HTERT RPE-1 (cell line): ENCODE data around the gene PI3.

Experiments used
- in situ Hi-C: fragments of 300-500 bp; cut with MboI; formaldehyde crosslinking; loops from 4 replicates; pipeline ENCODE4 v1.14.3; 2020; ENCODE audit warnings: low sequenced_read_pairs

Gene PI3

DNA sequence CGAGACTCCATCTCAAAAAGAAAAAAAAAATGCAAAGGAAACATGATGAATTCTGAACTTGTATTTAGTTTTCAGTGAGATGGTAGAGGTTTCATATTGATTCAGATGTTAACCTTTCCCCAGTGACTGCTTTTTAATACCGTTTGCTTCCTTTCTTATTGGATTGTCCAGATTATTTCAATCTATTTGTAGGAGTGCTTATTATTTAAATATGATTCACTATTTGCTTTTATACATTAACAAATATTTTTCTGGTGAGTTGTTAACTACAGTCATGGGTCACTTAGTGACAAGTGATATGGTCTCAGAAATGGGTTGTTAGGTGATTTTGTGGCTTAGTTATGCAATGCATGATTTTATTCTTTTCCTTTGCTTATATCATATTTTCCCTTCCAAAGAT, 8.4 kb downstream of the PI3 start:
- in situ Hi-C loops = no loop called here

DNA sequence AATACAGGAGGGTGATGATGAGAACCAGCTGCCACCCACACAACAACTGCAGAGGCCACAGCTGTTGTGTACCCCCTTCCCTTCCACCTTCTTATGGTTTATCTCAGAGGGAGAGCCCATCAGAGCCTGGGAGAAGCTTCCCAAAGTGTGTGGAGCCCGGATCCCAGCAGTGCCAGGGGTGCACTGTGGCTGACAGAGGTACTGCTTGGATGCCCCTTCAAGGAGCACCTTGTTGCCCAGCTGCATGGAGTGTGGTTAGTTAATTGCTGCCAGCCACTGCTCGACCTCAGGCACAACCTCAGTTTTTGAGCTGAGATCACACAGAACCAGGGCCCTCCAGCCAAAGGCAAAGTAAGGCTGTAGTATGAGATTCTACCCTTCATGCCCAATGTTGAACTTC, 13.0 kb downstream of the PI3 start:
- in situ Hi-C loops = no loop called here

DNA sequence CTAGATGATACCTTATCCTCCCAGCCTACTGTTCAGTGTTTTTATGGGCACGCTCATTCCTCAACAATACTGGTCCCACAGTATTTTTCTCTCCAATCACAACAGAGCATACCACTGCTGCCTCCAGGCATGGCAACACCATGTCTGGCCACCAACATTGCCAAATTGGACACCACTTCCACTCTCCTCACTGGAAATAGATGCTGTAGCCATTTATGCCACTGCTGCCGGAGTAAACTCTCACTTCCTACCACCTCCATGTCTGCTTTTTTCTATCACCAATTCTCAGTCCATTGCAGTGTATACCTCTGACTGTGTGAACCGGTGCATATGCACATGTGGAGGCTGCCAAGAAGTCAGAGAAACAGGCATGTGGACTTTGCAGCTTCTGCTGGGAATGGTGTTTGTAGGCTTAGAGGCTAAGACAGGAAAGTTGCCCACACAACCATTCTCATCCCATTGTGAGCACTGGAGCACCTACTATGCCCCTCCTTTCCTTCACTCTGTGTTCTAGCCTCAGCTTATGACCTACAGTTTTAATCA, 14.4 kb downstream of the PI3 start:
- in situ Hi-C loops = no loop called here

DNA sequence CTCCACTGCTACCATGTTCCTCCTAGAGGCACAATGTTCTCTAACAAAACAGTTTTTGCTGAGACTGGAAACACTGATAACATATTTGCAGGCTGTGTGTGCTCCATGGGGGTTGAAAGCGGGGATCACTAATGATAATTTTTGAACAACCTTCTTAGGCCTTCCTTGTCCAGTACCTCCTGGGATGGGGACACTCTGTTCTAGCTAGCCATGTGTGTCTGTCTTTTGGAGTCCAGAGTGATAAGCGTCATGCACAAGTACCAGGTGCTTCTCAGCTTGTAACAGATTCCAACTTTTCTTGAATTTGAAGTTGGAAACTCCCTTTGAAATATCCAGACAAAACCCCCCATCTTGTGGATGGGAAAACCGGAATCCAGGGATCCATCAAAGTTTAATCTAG, 15.2 kb downstream of the PI3 start:
- in situ Hi-C loops = no loop called here

DNA sequence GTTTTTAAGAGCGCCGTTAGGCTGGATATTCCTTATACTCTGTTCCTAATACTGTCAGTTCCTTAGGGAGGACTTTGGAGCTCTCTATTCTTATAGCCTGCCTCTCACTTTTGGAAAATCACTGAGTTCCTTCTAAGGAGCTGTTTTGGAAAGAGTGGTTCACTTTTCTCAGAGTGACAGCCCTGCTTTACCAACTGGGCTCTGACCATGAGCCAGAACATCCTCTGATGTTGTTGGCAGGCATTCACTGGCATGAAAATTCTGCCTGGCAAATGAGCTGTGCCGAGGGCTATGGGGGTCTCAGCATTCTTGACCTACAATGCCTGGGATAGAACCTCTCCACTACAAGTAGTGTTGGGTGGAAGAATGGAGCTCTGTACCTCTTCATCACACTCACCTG, 17.2 kb downstream of the PI3 start:
- in situ Hi-C loops = no loop called here

DNA sequence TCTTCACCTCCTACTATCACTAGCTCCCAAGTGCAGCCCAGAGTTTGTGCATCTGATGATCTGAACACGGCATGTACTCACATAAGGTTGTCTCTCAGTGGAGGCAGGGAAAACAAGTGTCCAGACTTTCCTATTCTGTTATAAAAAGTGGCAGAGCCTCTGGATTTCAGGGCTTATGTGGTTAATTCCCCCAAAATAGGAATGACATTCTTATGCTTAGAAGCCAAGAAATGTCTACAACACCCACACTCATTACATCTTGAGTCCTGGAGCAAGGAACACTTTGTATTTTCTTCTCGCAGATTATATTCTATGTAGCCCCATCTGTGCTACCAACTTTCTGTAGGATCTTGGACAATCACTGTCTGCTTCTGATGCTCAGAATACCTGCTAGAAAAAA, 18.6 kb downstream of the PI3 start:
- in situ Hi-C loops = no loop called here

DNA sequence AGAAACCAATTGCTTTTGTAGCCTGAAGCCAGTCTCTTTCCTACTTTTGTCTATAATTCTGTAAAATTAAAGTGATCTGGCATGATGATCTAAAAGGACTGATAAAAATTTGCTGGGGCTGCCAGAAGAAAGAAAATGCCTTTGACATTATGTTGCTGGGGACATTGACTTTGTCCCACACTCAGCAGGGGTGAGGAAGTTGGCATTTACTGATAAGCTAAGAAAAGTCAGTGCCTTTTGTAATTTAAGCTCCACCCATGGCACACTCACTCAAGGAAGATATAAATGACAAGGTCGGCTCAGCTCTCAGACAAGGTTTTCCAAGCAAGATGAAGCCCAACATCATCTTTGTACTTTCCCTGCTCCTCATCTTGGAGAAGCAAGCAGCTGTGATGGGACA, 32.0 kb downstream of the PI3 start, which contains the start of gene SEMG1:
TSS of gene SEMG1 (plus strand) at position 309 of the 400 bp plus-strand sequence. CDS start at position 330, 21 bp downstream.
- in situ Hi-C loops = no loop called here

DNA sequence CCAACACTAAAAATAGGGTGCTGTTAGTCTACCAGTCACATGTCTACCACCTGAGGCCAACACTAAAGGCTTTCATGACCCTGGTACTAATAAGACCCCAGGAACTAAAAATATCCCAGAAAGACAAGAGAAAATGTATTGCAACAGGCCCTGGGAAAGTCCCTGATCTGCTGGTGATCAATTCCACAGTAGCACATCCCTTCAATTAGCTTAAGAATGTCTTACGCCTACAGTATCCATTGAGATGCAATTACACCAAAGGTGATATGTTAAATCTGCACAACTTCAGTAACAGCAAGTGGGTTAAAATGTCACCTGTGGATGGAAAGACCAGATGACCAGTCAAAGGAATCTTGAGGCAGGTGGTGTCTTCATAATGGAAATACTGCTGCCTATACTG, 35.2 kb downstream of the PI3 start:
- in situ Hi-C loops = no loop called here

DNA sequence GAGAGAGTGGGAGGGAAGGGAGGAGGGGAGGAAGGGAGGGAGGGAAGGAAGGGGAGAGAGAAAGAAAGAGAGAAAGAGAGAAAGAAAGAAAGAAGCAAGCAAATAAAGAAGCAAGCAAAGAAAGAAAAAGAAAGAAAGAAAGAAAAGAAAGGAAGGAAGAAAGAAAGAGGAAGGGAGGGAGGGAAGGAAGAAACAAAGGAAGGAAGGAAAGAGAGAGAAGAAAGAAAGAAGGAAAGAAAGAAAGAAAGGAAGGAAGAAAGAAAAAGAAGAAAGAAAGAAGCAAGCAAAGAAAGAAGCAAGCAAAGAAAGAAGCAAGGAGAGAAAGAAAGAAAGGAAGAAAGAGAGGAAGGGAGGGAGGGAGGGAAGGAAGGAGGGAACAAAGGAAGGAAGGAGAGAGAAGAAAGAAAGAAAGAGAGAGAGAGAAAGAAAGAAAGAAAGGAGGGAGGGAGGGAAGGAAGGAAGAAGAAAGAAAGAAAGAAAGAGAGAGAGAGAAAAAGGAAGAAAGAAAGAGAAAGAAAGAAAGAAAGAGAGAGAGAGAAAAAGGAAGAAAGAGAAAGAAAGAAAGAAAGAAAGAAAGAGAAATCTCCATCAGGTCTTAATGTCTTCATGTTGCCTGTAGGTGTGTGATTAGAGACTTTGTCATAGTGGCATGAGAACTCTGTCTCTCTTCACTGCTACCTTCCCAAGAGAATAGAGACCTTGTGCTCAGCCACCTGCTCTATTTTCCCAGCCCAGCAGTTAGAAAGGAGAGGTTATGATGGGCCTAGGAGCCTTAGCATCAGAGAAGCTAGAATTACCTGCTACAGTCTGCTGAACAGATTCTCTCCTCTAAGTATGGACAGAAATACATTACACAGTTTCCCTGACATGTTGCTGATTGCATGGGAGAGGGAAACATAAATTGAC, 37.1 kb downstream of the PI3 start:
- in situ Hi-C loops = no loop called here

DNA sequence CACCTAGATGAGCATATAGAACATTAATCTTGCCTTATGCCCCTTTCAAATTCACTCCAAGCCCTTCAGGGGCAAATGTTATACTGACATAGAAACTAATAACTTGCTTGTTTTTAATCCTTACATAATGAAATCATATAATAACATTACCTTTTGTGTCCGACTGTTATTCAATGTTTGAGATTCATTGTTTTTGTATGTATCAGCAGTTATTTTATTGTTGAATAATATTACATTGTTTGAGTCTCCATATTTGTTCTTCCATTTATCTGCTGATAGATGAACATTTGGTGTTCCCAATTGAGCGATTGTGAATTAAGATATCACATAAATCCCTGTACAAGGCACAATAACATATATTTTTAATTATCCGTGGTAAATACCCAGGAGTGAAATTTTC, 38.1 kb downstream of the PI3 start:
- in situ Hi-C loops = no loop called here

DNA sequence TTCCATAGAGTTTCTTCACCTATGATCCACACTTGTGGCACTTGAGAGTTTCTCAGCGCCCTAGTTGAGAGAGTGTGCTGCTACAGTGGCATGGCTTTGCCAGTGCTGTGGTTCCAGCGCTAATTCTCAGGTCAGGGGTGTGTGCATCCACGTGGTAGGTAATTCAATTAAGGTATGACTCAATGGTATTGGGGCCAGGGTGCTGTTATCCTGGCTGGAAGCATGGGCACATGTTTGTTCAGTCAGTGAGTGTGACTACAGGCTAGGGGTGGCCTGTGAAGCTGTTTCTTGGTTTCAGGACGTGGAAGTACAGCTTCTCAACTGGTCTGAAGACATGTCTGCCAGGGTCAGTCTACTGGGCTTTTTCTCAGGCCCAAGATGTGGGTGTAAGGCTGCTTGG, 43.4 kb downstream of the PI3 start:
- in situ Hi-C loops = no loop called here

DNA sequence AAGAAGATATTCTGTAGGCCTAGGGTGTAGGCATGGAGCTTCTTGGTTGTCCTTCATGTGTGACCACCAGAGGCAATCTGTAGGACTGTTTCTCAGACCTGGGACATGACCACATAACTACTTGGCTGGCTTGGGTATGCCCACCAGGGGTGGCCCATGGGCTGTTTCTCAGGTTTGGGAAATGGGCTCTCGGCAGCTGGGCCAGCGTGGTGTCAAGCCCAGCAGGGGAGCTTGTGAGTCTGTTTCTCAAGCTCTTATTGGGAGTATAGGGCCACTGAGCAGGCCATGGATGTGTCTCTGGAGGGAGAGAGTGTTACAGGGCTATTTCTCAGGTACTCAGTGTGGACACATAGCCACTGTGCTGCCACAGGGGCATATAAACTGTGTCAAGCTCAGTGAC, 43.9 kb downstream of the PI3 start:
- in situ Hi-C loops = no loop called here

DNA sequence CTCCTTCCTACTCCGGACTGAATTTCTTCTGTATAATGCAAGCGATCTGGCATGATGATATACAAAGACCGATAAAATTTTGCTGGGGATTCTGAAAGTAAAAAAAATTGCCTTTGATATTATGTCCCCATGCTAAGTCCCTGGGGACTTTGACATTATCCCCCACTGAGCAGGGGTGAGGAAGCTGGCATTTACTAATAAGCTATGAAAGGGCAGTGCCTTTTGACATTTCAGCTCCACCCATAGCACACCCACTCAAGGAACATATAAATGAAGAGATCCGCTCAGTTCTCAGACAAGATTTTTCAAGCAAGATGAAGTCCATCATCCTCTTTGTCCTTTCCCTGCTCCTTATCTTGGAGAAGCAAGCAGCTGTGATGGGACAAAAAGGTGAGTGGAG, 46.4 kb downstream of the PI3 start, which contains the start of gene SEMG2:
TSS of gene SEMG2 (plus strand) at position 298 of the 400 bp plus-strand sequence. CDS start at position 315, 17 bp downstream.
- in situ Hi-C loops = no loop called here

DNA sequence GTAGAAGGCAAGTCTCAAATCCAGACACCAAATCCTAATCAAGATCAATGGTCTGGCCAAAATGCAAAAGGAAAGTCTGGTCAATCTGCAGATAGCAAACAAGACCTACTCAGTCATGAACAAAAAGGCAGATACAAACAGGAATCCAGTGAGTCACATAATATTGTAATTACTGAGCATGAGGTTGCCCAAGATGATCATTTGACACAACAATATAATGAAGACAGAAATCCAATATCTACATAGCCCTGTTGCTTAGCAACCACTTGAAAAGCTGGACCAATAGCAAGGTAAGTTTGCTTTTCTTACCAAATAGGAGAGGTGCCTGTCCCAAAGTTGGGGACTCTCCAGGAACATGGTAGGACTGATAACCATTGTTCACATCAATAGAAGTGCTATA, 48.4 kb downstream of the PI3 start:
- in situ Hi-C loops = no loop called here
